Caco-2 (cell line): Measurements from ENCODE around the gene ST6GALNAC6. TPM values are rescaled to one million over a fixed set of nuclear protein-coding genes. Genes with fewer than 3 reads are reported as not detected.

Source experiments
- BruUV-seq: library from RNA; stranded (reverse); fragments of 400-500 nt; replicated peaks from 2 replicates; lab custom pipeline; 2021; lab: Mats Ljungman, UMichigan
- CTCF ChIA-PET: fragments of 300-600 bp; sonication (Branson Sonifier 250); formaldehyde crosslinking; loops from one replicate; lab custom pipeline; 2022; ENCODE audit warnings: antibody characterized with exemption; lab: Charles Lee
- POLR2A ChIA-PET: fragments of 300-600 bp; sonication (Branson Sonifier 250); formaldehyde crosslinking; loops from one replicate; lab custom pipeline; 2022; ENCODE audit warnings: antibody characterized with exemption; lab: Charles Lee
- DNase-seq, 2 experiments: peaks; one replicate each; pipeline versions ENCODE4 v3.0.0 to v3.0.0-alpha.2; 2020 to 2022
- H3K27me3 ChIP-seq: replicated peaks from 2 replicates; pipeline ENCODE4 v1.6.0; 2011; ENCODE audit warnings: low read length; ENCODE audit not compliant: control insufficient read depth, insufficient read depth
- H3K36me3 ChIP-seq: 2 replicates; pipeline ENCODE4 v1.5.1; 2011; ENCODE audit warnings: low read length; ENCODE audit not compliant: control insufficient read depth, insufficient read depth
- H3K4me1 ChIP-seq: fragments of 250-450 bp; sonication (Bioruptor Pico); 2 replicates; pipeline ENCODE4 v1.5.1; 2020; ENCODE audit warnings: mild to moderate bottlenecking
- H3K4me3 ChIP-seq: 2 replicates; pipeline ENCODE4 v1.5.1; 2011; ENCODE audit warnings: low read depth, mild to moderate bottlenecking, control low read depth, low read length
- H3K9me3 ChIP-seq: fragments of 250-450 bp; sonication (Bioruptor Pico); 2 replicates; pipeline ENCODE4 v1.5.1; 2020; ENCODE audit warnings: mild to moderate bottlenecking, moderate library complexity
- H3K27ac Mint-ChIP-seq: one replicate; pipeline ENCODE4 v1.8.0; 2022; ENCODE audit warnings: mixed read lengths; ENCODE audit not compliant: unreplicated experiment
- H3K27me3 Mint-ChIP-seq: one replicate; pipeline ENCODE4 v1.8.0; 2022; ENCODE audit warnings: mixed read lengths; ENCODE audit not compliant: insufficient read depth, unreplicated experiment
- H3K36me3 Mint-ChIP-seq: one replicate; pipeline ENCODE4 v1.8.0; 2022; ENCODE audit warnings: mild to moderate bottlenecking, mixed read lengths; ENCODE audit not compliant: insufficient read depth, unreplicated experiment
- H3K4me1 Mint-ChIP-seq: one replicate; pipeline ENCODE4 v1.8.0; 2022; ENCODE audit warnings: low read depth, mixed read lengths; ENCODE audit not compliant: unreplicated experiment
- H3K4me3 Mint-ChIP-seq: one replicate; pipeline ENCODE4 v1.8.0; 2022; ENCODE audit warnings: mild to moderate bottlenecking, moderate library complexity, mixed read lengths; ENCODE audit not compliant: unreplicated experiment
- H3K9me3 Mint-ChIP-seq: one replicate; pipeline ENCODE4 v1.8.0; 2022; ENCODE audit warnings: mixed read lengths; ENCODE audit not compliant: unreplicated experiment
- intact Hi-C: fragments of 100-400 bp; cut with micrococcal nuclease; formaldehyde crosslinking; loops from one replicate; pipeline ENCODE4 v1.10.0; 2022; ENCODE audit not compliant: unreplicated experiment
- total RNA-seq: library from RNA; stranded (reverse); gene quantifications from 2 replicates; pipeline ENCODE4 v1.2.3, GENCODE V29; 2022
- TF ChIP-seq, protein P1 (sequence below), 2 experiments: fragments of 200-600 bp in 1 of 2; IDR thresholded peaks; 1 replicate in 1 of 2; 2 replicates in 1 of 2; pipeline versions ENCODE4 v1.5.1 to v1.8.0; 2011 to 2022; ENCODE audit warnings: antibody characterized with exemption in 1 of 2, control low read depth in 1 of 2, inconsistent platforms in 1 of 2, low read depth in 1 of 2, low read length in 1 of 2, mild to moderate bottlenecking in 1 of 2, moderate library complexity in 1 of 2; ENCODE audit not compliant: insufficient read depth in 1 of 2, severe bottlenecking in 1 of 2, unreplicated experiment in 1 of 2

Gene ST6GALNAC6
- total RNA-seq, 1 experiment from 2014 or later = 20.7 TPM

DNA sequence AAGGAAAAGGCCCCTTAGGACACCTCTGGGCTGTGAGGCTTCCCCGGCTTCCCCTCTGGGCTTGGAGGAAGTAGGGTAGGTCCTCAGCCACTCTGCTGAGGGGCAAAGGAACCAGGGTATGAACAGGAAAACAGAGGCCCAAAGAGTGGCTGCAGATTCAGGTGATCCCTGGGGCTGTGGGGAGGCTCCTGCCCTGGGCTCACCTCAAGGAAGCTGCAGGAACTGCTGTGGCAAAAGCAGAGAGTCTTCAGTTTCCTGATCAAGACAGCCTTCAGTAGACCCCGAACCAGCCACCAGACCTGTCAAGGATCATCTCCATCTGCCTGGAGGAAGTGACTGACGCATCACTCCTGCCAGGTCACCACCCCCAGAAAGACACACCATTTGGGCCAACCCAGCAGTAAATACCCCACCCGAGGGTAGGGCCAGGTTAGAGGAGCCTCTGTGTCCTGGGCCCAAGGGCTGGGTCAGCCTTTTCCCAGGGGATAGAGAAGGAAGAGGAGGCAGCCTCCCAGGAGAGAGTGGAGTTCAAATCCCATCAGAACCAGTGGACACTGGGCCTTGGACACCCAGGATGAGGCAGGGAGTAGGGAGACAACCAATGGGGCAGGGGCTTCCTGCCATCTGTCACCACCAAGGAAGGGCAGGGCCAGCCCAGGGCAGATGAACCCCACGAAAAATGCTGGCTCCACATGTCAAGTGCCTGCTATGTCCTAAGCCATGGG lies 5.8 kb upstream of the ST6GALNAC6 start:
- TF ChIP-seq, protein P1, sequence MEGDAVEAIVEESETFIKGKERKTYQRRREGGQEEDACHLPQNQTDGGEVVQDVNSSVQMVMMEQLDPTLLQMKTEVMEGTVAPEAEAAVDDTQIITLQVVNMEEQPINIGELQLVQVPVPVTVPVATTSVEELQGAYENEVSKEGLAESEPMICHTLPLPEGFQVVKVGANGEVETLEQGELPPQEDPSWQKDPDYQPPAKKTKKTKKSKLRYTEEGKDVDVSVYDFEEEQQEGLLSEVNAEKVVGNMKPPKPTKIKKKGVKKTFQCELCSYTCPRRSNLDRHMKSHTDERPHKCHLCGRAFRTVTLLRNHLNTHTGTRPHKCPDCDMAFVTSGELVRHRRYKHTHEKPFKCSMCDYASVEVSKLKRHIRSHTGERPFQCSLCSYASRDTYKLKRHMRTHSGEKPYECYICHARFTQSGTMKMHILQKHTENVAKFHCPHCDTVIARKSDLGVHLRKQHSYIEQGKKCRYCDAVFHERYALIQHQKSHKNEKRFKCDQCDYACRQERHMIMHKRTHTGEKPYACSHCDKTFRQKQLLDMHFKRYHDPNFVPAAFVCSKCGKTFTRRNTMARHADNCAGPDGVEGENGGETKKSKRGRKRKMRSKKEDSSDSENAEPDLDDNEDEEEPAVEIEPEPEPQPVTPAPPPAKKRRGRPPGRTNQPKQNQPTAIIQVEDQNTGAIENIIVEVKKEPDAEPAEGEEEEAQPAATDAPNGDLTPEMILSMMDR (IDR thresholded peaks at IDR 0.05; ENCODE audit: insufficient read depth in 1 of 2, low read depth in 1 of 2, low read length in 1 of 2, severe bottlenecking in 1 of 2, unreplicated experiment in 1 of 2) = no peak
- peaks cover 7% of the 10 kb centered on the region for H3K4me1 Mint-ChIP-seq
- H3K27me3 ChIP-seq = no peaks in the 10 kb centered on the region
- H3K27me3 Mint-ChIP-seq = no peaks in the 10 kb centered on the region
- H3K4me1 ChIP-seq = peaks cover 23% of the 10 kb centered on the region
- no peak overlapping the region for H3K27ac Mint-ChIP-seq
- DNase-seq = no peak
- H3K36me3 ChIP-seq = no peaks in the 10 kb centered on the region
- H3K4me3 Mint-ChIP-seq = no peak overlapping the region
- no peaks in the 10 kb centered on the region for H3K9me3 ChIP-seq
- H3K4me3 ChIP-seq = no peak overlapping the region
- BruUV-seq = no TSS peak
- no peaks in the 10 kb centered on the region for H3K9me3 Mint-ChIP-seq
- ChIA-PET CTCF (no interaction called here), POLR2A (no interaction called here)
- H3K36me3 Mint-ChIP-seq = peaks cover 6% of the 10 kb centered on the region
- intact Hi-C loops = no loop called here

DNA sequence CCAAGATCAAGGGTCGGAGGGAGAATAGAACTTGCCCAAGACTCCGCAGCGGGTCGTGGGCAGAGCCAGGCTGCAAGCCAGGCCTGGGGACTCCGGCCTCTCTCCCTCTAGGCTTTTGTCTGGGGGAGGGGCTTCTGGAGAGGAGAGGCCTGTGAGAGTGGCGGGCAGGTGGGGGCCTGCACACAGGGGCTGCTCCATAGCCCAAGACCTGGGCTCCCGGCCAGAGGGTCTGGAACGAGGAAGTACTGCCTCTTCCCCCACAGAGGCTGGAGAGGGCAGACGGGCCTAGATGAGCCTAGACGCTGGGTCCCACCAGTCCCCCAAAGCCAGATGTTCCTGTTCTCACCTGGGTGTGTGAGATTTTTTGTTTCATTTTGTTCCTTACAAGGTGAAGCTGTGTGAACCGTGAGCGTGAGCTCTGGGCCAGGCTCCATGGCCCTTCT lies 5.2 kb upstream of the ST6GALNAC6 start:
- intact Hi-C loops = no loop called here
- TF ChIP-seq, protein P1 (IDR thresholded peaks at IDR 0.05; ENCODE audit: insufficient read depth in 1 of 2, low read depth in 1 of 2, low read length in 1 of 2, severe bottlenecking in 1 of 2, unreplicated experiment in 1 of 2) = no peak
- H3K9me3 ChIP-seq = no peaks in the 10 kb centered on the region
- DNase-seq = no peak
- Mint-ChIP-seq H3K9me3 (no peaks in the 10 kb centered on the region), H3K4me3 (no peak overlapping the region), H3K36me3 (peaks cover 6% of the 10 kb centered on the region), H3K27ac (peak overlapping the region; percentile 47), H3K4me1 (peaks cover 7% of the 10 kb centered on the region), H3K27me3 (no peaks in the 10 kb centered on the region)
- H3K4me1 ChIP-seq = peaks cover 29% of the 10 kb centered on the region
- ChIA-PET CTCF (no interaction called here), POLR2A (no interaction called here)
- BruUV-seq = no TSS peak
- H3K27me3 ChIP-seq = no peaks in the 10 kb centered on the region
- H3K36me3 ChIP-seq = no peaks in the 10 kb centered on the region
- H3K4me3 ChIP-seq = no peak overlapping the region

DNA sequence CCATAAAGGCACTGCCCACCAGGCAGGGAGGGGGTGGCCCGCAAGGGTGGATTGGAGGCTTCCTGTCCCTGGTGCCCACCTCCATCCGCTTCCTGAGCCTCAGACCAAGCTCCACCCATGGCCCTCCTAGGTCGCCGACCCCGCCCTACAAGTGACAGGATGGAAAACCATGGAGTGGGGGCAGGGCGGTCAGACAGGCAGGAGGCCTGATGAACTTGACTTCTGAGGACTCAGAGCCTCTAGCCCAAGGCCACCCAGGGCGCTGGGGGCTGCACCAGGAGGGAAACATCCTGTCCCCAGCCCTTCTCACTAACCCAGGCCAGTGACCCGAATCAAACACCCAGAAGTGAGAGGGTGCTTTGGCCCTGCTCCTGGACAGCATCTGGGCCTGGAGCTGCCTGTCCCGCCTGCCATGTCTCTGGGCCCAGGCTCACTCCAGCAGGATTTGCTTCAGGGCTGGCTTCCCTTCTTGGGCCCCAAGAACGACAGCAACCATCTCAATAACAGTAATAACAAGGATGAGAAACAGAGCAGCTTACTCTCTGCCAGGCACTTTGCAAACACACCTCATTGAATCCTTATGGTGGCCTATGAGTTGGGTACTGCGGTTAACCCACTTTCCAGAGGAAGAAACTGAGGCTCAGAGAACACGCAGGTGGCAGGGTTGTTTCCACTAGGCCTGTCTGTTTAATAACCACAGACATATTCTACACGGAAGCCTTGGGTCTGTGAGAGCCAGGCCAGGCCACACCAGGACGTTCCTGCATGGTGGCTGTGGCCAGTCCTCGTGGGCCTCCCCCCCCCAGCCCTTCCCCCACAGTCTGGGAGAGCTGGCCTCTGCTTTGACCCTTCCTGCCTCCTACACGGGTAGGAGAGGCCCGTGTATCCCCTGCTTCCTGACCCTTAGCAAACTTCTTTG lies 4.4 kb upstream of the ST6GALNAC6 start:
- H3K27ac Mint-ChIP-seq = peak overlapping the region; percentile 47
- no TSS peak for BruUV-seq
- no peak overlapping the region for H3K4me3 ChIP-seq
- no peaks in the 10 kb centered on the region for H3K9me3 ChIP-seq
- no peaks in the 10 kb centered on the region for H3K9me3 Mint-ChIP-seq
- H3K27me3 ChIP-seq = no peaks in the 10 kb centered on the region
- H3K4me1 Mint-ChIP-seq = peaks cover 7% of the 10 kb centered on the region
- H3K4me3 Mint-ChIP-seq = no peak overlapping the region
- no peaks in the 10 kb centered on the region for H3K36me3 ChIP-seq
- H3K36me3 Mint-ChIP-seq = peaks cover 6% of the 10 kb centered on the region
- TF ChIP-seq, protein P1 (IDR thresholded peaks at IDR 0.05; ENCODE audit: insufficient read depth in 1 of 2, low read depth in 1 of 2, low read length in 1 of 2, severe bottlenecking in 1 of 2, unreplicated experiment in 1 of 2) = no peak
- H3K4me1 ChIP-seq = peaks cover 31% of the 10 kb centered on the region
- ChIA-PET CTCF (no interaction called here), POLR2A (no interaction called here)
- intact Hi-C loops = no loop called here
- no peak for DNase-seq
- no peaks in the 10 kb centered on the region for H3K27me3 Mint-ChIP-seq
